Peyer's patch (tissue), 4 donors: ENCODE results near the gene ANKLE1.

Source experiments
- CTCF ChIP-seq, 6 experiments: fragments of 450-650 bp in 4 of 6; fragments of 200-600 bp in 2 of 6; sonication (generic) in 1 of 6; IDR thresholded peaks; one replicate each; pipeline ENCODE4 v1.5.1; 2017 to 2019; ENCODE audit warnings: antibody characterized with exemption in 6 of 6, mild to moderate bottlenecking in 3 of 6, moderate library complexity in 1 of 6
- POLR2A ChIP-seq, 2 donors: fragments of 450-650 bp; IDR thresholded peaks; one replicate each; pipeline ENCODE4 v1.5.1; 2017; ENCODE audit warnings: antibody characterized with exemption in 2 of 2, mild to moderate bottlenecking in 2 of 2, moderate library complexity in 2 of 2

- no peak for TF ChIP-seq POLR2A (IDR thresholded peaks at IDR 0.05)
- no peak for TF ChIP-seq CTCF (IDR thresholded peaks at IDR 0.05)
Measured at GRCh38 chr19:17262557-17262956, 19.1 kb upstream of the ANKLE1 start.
